GM18505 (cell line): ENCODE data around the gene SLC25A19.
A peak's percentile ranks its signal among the peaks of the same experiment; 100 is the strongest.
"Not testable (repeated sequence)": the region's sequence is repeated elsewhere in the genome, so short reads cannot be mapped to it uniquely, and the experiment has no call there.

Source experiments
- ATAC-seq: cut with Tn5 transposase; IDR thresholded peaks from one replicate; pipeline ENCODE4 v1.9.1; 2021; ENCODE audit not compliant: unreplicated experiment
- POLR2A ChIP-seq: IDR thresholded peaks from 4 replicates; pipeline ENCODE4 v1.6.1; 2011; ENCODE audit warnings: borderline replicate concordance; ENCODE audit not compliant: insufficient read depth, insufficient read length; ENCODE audit errors: extremely low read depth

Gene SLC25A19

GRCh38 chr17:75288359-75288758 lies 874 bp downstream of the SLC25A19 start:
- no peak for TF ChIP-seq POLR2A
- ATAC-seq, result no peak

GRCh38 chr17:75287221-75287620 lies 2.0 kb downstream of the SLC25A19 start:
- TF ChIP-seq POLR2A, result no peak
- no peak for ATAC-seq

- ATAC-seq, result no peak
- TF ChIP-seq POLR2A, result no peak
These were observed 4.1 kb downstream of the SLC25A19 start for GRCh38 chr17:75285123-75285522.

- ATAC-seq, result not testable (repeated sequence)
These were observed 9.0 kb downstream of the SLC25A19 start for GRCh38 chr17:75280189-75280588.

GRCh38 chr17:75277664-75278071 lies 11.6 kb downstream of the SLC25A19 start:
- no peak for ATAC-seq
- no peak for TF ChIP-seq POLR2A

GRCh38 chr17:75273977-75274708 lies 15.1 kb downstream of the SLC25A19 start:
- TF ChIP-seq POLR2A, result no peak
- ATAC-seq, result no peak

GRCh38 chr17:75272848-75273184 lies 16.4 kb downstream of the SLC25A19 start:
- no peak for TF ChIP-seq POLR2A
- ATAC-seq, result no peak

- peak; percentile 22 for TF ChIP-seq POLR2A
- no peak for ATAC-seq
These were observed 17.0 kb downstream of the SLC25A19 start for GRCh38 chr17:75271955-75272847.

GRCh38 chr17:75271233-75271954 lies 17.8 kb downstream of the SLC25A19 start:
- ATAC-seq, result peak; percentile 62
- no peak for TF ChIP-seq POLR2A

- TF ChIP-seq POLR2A, result peak; percentile 64
- peak; percentile 19 for ATAC-seq
These were observed 18.3 kb downstream of the SLC25A19 start, which contains the start of gene MIF4GD for GRCh38 chr17:75270966-75271232. MIF4GD (minus strand) TSS chr17:75271231; CDS start chr17:75270195, 1,036 bp downstream.

GRCh38 chr17:75270218-75270965 lies 18.8 kb downstream of the SLC25A19 start:
- ATAC-seq, result peak; percentile 24
- peak; percentile 75 for TF ChIP-seq POLR2A

GRCh38 chr17:75269844-75270217 lies 19.4 kb downstream of the SLC25A19 start:
- no peak for ATAC-seq

More at GRCh38 chr17:75269844-75270217, 19.4 kb downstream of the SLC25A19 start:
- no peak for TF ChIP-seq POLR2A
